SIG-M5 treated with dmso at 0.1 percent for 504 hours (cell line): ENCODE data around the gene GPD1L.
"Not testable (repeated sequence)": the region's sequence is repeated elsewhere in the genome, so short reads cannot be mapped to it uniquely, and the experiment has no call there.

Experiments
- DNase-seq: peaks from one replicate; lab custom pipeline; 2025; ENCODE audit not compliant: unreplicated experiment; lab: John Stamatoyannopoulos, UW

Gene GPD1L

GRCh38 chr3:32106132-32106928 lies at the start of gene GPD1L:
TSS of gene GPD1L (plus strand) at chr3:32106620. CDS start at chr3:32106712, 92 bp downstream.
- DNase-seq = peak; percentile 92

DNA sequence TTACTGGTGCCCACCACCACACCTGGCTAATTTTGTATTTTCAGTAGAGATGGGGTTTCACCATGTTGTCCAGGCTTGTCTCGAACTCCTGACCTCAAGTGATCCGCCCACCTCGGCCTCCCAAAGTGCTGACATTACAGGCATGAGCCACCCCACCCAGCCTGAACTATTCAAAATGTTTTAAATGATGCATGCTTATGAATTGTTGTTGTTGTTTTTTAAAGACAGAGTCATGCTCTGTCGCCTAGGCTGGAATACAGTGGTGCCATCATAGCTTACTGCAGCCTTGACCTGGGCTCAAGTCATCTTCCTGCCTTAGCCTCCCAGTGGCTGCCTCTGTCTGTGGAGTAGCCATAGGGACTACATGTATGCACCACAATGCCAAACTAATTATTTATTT lies 48.0 kb upstream of the GPD1L start:
- DNase-seq = not testable (repeated sequence)

DNA sequence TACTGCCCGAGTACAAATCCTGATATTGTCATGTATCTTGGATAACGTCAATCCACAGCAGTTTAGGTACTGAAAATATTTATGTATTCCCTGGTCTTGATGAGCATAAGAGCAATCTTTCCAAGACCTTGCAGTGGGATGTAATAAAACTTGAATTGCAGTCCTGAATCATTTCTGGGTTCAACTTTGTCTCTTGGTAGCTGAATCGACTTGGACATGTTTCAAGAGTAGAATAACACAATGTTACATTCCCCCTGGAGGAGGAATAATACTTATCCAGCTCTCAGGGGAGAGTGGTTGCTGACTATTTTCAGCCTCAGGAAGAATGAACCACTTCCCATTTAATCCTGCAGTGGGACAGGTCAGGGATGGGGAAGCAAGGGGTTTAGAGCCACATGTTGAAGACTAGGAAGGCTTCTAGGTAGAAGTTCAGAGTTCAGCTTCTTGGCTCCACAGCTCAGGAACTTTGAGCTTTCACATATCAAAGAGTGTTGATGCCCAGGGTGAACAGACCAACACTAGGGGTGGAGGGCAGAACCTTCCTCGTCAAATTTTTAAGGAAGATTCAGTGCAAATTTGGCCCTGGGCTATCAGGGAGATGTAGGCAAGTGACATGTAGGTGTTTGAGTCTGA lies 43.4 kb upstream of the GPD1L start:
- no peak for DNase-seq

GRCh38 chr3:32066686-32067085 lies 39.7 kb upstream of the GPD1L start:
- no peak for DNase-seq

GRCh38 chr3:32074194-32074593 lies 32.2 kb upstream of the GPD1L start:
- not testable (repeated sequence) for DNase-seq

GRCh38 chr3:32076566-32076965 lies 29.9 kb upstream of the GPD1L start:
- DNase-seq = no peak

- no peak for DNase-seq
These were observed 28.9 kb upstream of the GPD1L start for GRCh38 chr3:32077260-32078084.

DNA sequence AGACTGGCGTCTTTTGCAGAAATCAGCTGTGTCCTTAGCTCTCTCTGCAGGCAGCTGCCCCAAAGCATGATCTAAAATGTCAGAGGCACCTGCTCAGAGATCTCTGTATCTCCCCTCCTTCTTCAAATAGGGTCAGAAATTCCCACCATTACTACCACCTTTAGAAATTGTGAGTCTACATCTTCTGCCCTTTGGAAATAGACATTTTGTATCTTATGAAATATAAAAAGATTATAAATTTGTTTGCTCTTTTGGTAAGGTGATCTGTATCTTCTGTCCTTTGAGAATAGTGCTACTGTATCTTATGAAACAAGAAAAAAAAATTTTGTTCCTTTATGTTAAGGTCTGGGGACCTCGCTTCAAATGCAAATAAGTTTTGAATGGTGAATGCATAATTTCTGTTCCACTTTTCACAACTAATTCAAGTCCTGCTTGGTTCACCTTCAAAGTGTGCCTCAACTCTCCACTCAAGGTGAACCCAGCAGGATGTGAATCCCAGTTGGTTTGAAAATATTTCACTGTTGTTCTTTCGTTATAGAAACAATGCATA lies 28.3 kb upstream of the GPD1L start:
- no peak for DNase-seq

- no peak for DNase-seq
These were observed 27.6 kb upstream of the GPD1L start for GRCh38 chr3:32078864-32079263.

DNA sequence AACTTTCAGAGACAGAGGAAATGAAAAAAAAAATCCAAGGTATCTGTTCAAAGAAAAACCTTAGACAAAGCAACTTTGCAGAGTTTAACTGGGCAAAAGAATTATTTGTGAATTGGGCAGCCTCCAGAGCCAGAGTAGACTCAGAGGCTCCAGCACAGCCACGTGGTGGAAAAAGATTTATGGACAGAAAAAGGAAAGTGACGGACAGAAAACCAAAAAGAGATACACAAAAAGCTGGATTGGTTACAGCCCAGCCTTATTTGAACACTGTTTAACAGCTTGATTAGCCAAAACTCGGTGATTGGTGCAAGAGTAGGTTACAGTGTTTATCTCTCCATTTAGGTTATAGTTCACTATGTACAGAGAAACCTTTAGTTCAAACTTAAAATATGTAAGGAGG lies 23.7 kb upstream of the GPD1L start:
- no peak for DNase-seq

GRCh38 chr3:32083702-32084270 lies 22.6 kb upstream of the GPD1L start:
- no peak for DNase-seq

- DNase-seq = no peak
These were observed 21.6 kb upstream of the GPD1L start for GRCh38 chr3:32084870-32085269.

GRCh38 chr3:32086464-32086863 lies 20.0 kb upstream of the GPD1L start:
- no peak for DNase-seq

DNA sequence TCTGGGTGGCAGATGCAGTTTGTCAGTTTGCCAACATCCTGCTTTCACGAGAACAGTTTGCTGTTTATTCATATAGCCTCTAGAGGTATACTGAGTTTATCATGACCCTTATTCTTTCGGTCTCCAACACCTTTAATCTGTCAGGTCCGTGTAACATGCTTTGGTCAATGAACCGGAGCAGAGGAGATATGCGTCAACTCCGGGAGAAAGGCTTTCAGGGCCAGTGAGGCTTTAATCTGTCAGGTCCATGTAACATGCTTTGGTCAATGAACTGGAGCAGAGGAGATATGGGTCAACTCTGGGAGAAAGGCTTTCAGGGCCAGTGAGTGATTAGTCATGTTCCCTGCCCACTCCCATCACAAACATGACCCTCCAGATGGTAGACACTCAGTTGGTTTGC lies 16.9 kb upstream of the GPD1L start:
- DNase-seq = no peak

- no peak for DNase-seq
These were observed 13.2 kb upstream of the GPD1L start for GRCh38 chr3:32093204-32093603.

DNA sequence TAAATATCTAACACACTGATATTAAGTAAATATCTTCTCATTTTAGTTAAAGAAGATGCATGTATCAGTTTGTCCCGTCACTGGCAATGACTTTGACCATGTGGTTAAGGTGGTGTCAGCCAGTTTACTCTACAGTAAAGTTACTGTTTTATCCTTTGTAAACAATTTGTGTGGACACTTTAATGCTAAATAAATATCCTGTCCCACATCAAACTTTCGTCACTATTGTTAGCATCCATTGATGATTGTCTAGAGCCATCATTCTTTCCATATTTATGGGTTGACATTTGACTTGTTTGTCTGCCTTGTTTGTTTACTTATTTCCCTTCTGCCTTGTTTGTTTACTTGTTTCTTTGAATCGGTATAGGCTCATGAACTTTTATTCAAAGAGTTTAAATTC lies 11.0 kb upstream of the GPD1L start:
- no peak for DNase-seq

GRCh38 chr3:32097768-32098167 lies 8.7 kb upstream of the GPD1L start:
- no peak for DNase-seq

DNA sequence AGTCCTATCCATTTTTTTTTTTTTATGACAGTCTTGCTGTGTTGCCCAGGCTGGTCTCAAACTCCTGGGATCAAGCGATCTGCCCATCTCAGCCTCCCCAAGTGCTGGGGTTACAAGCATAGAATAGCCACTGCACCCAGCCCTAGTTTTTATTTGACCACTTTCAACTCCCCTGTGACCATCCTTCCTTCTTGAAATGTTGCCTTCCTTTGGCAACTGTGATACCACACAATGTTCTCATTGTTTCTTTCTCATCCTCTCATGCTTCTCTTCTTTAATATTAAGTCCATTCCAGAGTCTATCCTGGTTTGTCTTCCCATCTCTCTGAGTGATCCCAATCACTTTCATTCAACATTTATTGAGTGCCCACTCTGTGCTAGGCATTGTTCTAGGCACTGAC lies 7.9 kb upstream of the GPD1L start:
- DNase-seq = no peak

DNA sequence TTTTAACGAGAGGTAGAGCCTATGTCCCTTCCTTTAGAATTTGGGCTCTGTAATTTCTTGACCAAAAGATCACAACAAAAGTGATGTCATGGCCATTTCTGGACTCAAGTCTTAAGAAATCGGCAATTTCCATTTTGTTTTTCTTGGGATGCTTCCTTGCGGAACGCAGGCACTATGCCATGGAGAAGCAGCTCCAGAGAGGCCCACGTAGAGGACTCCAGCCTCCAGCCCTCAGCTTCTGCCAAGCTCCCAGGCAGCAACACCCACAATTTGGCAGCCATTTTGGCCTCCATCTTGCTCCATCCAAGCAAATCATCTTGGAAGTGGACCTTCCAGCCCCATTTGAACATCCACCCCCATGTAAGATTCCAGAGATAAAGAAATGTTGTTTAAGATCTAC lies 6.0 kb upstream of the GPD1L start:
- DNase-seq = no peak

GRCh38 chr3:32102289-32102688 lies 4.1 kb upstream of the GPD1L start:
- DNase-seq = no peak

DNA sequence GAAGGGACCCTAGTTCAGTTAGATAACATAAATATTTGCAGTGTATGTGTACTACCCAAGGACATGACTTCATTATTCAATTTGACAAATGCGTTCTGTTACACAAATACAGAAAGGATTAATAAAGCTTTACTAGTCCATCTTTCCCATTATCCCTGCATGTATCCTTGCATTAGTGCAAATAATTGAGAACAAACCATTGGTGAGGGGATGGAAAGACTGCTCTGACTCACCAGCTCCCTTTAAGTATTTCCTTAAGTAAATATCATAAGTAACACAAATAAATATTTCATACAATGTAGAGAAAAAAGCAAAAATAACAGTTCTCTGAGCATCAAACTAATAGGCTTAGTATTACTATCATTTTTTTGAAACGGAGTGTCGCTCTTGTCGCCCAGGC lies 1.9 kb upstream of the GPD1L start:
- DNase-seq = no peak
